ENCODE data around the gene KYAT1. TPM values are rescaled to one million over a fixed set of nuclear protein-coding genes. Genes with fewer than 3 reads are reported as not detected.
"Not testable (repeated sequence)": the region's sequence is repeated elsewhere in the genome, so short reads cannot be mapped to it uniquely, and the experiment has no call there.

KYAT1 gene
- total RNA-seq, 1 experiment from 2014 or later = 7.5 TPM

GRCh38 chr9:128892221-128892921 is 10.6 kb upstream of the KYAT1 start:
- DNase-seq (ENCODE audit: low read depth, low spot score) = peak; percentile 60
- in situ Hi-C loops (cut with HindIII; ENCODE audit: low pct_unique_long_range_greater_than_20kb, low sequenced_read_pairs) = no loop called here

DNA sequence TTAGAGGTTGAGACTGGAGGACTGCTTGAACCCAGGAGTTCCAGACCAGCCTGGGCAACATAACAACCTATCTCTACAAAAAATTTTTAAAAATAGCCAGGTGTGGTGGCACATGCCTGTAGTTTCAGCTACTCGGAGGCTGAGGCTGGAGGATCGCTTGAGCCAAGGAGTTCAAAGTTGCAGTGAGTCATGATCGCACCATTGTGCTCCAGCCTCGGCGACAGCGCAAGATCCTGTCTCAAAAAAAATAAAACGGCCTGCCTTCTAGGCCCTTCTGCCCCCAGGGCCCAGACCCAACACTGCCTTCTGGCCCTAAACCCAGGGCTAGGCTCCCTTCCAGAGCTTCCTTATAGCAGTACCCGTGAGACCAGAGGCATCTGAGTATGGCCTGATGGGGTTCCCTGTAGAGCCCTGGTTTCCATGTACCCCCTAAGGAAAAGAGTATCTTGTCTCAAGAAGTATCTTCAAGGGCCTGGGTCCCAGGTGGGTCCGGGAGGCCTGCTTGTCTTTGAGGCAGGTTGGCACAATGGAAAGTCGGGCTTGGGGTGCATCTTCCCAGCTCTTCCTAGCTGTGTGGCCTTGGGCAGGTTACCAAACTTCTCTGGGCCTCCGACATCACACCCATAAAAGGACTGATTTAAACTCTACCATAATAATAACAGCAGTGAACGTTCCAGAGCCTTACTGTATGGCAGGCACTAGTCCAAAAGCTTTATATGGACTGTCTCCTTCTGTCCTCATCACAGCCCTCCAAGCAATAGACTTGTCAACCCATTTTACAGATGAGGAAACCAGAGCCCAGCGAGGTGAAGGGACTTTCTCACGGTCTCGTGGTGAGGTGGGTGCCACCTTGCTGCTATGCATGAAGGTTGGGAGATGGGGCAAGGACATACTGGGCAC is 9.8 kb upstream of the KYAT1 start:
- in situ Hi-C loops (cut with HindIII; ENCODE audit: low pct_unique_long_range_greater_than_20kb, low sequenced_read_pairs) = no loop called here
- no peak for DNase-seq (ENCODE audit: low read depth, low spot score)

- in situ Hi-C loops (cut with HindIII; ENCODE audit: low pct_unique_long_range_greater_than_20kb, low sequenced_read_pairs) = no loop called here
- no peak for DNase-seq (ENCODE audit: low read depth, low spot score)
Observed at GRCh38 chr9:128887914-128888350, 6.2 kb upstream of the KYAT1 start.

DNA sequence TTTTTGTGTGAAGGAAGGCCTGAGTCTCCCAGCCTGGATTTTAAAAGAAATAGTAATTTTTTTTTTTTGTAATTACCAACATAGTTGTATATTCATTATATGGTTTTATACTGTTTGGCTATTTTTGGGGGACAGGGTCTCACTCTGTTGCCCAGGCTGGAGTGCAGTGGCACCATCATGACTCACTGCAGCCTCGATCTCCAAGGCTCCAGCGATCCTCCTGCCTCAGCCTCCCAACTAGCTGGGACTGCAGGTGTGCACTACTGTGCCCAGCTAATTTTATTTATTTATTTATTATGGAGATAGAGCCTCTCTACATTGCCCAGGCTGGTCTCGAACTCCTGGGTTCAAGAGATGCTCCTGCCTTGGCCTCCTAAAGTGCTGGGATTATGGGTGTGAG is 5.3 kb upstream of the KYAT1 start:
- in situ Hi-C loops (cut with HindIII; ENCODE audit: low pct_unique_long_range_greater_than_20kb, low sequenced_read_pairs) = no loop called here
- no peak for DNase-seq (ENCODE audit: low read depth, low spot score)

DNA sequence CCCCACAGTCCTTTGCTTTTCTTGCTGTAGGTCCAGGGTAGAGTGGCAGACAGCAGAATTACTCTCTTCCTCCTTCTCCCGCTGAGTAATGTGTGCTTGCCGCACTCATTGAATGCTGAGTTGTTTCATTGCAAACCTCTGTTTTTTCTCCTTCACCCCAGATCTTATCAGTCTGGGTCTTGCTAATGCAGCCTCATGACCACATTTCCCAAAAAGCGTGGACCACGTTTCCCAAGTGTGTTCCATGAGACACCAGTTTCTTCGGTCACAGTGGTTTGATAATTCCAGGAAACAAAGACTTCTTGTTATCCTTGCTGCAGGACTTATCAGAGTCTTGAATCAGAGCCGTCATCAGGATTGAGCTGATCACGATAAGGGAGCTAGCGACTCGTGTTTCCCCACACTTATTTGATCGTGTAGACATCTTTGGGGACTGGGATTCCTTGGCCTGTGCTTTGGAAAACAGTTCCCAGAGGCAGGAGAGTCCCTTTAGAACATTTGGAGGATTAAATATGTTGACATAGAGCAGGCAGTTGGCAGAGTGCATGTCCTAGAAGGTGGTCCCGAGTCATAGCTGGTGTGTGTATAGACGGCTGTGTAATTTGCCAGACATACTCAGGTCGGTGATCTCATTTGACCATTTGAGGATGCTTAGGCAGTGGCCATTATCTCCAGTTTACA is 4.6 kb upstream of the KYAT1 start:
- in situ Hi-C loops (cut with HindIII; ENCODE audit: low pct_unique_long_range_greater_than_20kb, low sequenced_read_pairs) = no loop called here
- DNase-seq (ENCODE audit: low read depth, low spot score) = peak; percentile 85

- no peak for DNase-seq (ENCODE audit: low read depth, low spot score)
- in situ Hi-C loops (cut with HindIII; ENCODE audit: low pct_unique_long_range_greater_than_20kb, low sequenced_read_pairs) = no loop called here
Observed at GRCh38 chr9:128885798-128886197, 4.0 kb upstream of the KYAT1 start.

- in situ Hi-C loops (cut with HindIII; ENCODE audit: low pct_unique_long_range_greater_than_20kb, low sequenced_read_pairs) = no loop called here
Observed at GRCh38 chr9:128885376-128885775, 3.6 kb upstream of the KYAT1 start.

DNA sequence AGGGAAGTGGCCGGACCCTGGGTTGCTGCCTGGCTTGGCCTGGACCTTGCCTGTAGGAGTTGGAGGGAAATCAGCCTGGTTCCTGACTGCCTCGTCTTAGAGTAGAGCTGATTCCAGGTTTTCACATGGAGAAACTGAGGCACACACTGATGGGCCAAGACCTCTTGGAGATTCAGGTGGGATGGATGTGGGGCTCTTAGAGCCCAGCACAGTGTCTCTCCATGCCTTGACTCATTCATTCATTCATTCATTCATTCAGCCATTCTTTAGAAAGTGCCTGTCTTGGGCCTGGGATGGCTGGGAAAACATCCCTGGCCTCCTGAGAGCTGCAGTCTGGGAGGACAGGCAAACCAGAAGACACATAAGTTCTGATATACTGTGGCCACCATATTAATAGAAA is 2.4 kb upstream of the KYAT1 start:
- in situ Hi-C loops (cut with HindIII; ENCODE audit: low pct_unique_long_range_greater_than_20kb, low sequenced_read_pairs) = no loop called here

More at GRCh38 chr9:128885376-128885775, 3.6 kb upstream of the KYAT1 start:
- DNase-seq (ENCODE audit: low read depth, low spot score) = no peak

GRCh38 chr9:128882677-128883603 is 1.2 kb upstream of the KYAT1 start:
- DNase-seq (ENCODE audit: low read depth, low spot score) = peak; percentile 5
- in situ Hi-C loops (cut with HindIII; ENCODE audit: low pct_unique_long_range_greater_than_20kb, low sequenced_read_pairs) = no loop called here

More for the DNA sequence above, 2.4 kb upstream of the KYAT1 start:
- no peak for DNase-seq (ENCODE audit: low read depth, low spot score)

- no peak for DNase-seq (ENCODE audit: low read depth, low spot score)
- in situ Hi-C loops (cut with HindIII; ENCODE audit: low pct_unique_long_range_greater_than_20kb, low sequenced_read_pairs) = no loop called here
Observed at GRCh38 chr9:128877852-128878251, 3.9 kb downstream of the KYAT1 start.

- DNase-seq (ENCODE audit: low read depth, low spot score); in situ Hi-C loops (cut with HindIII; ENCODE audit: low pct_unique_long_range_greater_than_20kb, low sequenced_read_pairs): not testable (repeated sequence)
Observed at GRCh38 chr9:128870941-128871265, 10.8 kb downstream of the KYAT1 start.

DNA sequence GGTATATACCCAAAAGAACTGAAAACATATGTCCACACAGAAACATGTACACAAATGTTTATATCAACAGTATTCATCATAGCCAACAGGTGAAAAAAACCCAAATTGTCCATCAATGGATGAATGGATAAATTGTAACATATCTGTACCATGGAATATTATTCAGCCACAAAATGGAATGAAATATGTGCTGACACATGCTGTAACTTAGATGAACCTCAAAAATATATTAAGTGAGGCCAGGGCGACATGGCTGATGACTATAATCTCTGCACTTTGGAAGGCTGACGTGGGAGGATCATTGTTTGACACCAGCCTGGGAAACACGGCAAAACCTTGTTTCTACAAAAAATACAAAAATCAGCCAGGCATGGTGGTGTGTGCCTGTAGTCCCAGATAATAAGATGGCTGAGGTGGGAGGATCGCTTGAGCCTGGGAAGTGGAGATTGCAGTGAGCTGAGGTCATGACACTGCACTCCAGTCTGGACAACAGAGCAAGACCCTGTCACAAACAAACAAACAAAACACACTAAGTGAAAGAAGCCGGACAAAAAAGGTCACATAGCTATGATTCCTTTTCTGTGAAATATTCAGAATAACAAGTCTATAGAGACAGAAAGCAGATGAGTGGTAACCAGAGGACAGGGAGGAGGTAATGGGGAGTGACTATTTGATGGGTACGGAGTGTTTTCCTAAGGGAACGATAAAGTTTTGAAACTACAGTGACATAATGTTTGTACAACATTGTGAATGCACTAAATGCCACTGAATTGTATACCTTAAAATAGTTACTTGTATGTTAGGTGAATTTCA is 11.4 kb downstream of the KYAT1 start:
- in situ Hi-C loops (cut with HindIII; ENCODE audit: low pct_unique_long_range_greater_than_20kb, low sequenced_read_pairs) = no loop called here
- DNase-seq (ENCODE audit: low read depth, low spot score) = no peak

DNA sequence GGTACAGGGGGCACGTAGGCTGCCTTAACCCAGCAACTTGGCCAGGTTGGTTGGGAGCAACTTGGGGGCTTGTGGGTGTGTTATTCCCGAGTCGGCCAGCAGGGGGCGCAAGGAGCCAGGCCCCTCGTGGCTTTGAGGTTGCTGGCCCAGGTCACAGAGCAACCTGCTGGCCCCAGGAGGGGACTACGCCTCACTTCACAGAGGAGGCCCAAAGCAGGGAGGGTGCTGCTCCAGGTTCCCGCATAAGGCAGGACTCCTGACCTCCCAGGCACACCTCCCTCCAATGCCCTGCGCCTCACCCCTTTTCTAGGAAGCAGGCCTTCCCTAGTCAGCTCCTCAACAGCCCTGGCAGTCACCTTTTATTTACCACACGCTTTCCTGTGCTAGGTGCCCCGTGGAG is 18.1 kb downstream of the KYAT1 start:
- in situ Hi-C loops (cut with HindIII; ENCODE audit: low pct_unique_long_range_greater_than_20kb, low sequenced_read_pairs) = no loop called here
- peak; percentile 69 for DNase-seq (ENCODE audit: low read depth, low spot score)

GRCh38 chr9:128862401-128862851 is 19.3 kb downstream of the KYAT1 start:
- in situ Hi-C loops (cut with HindIII; ENCODE audit: low pct_unique_long_range_greater_than_20kb, low sequenced_read_pairs) = no loop called here
- no peak for DNase-seq (ENCODE audit: low read depth, low spot score)

DNA sequence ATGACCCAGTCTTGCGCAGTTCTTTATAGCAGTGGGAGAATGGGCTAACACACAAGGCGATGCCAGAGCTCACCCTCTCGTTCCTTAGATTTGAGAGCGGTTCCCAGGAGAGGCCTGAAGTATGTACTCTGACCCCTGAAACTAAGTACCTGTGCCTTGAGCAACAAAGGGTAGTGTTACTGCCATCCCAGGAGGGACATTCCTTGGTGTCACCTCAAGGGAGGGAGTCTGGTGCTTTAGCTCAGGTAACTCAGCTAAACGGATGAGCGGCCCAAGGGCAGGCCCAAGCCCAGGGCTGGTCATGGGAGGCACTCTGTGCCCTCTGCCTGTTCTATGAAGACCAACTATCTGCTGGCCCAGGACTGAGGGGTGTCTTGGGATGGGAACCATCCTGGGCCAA is 20.2 kb downstream of the KYAT1 start:
- no peak for DNase-seq (ENCODE audit: low read depth, low spot score)
- in situ Hi-C loops (cut with HindIII; ENCODE audit: low pct_unique_long_range_greater_than_20kb, low sequenced_read_pairs) = no loop called here

- in situ Hi-C loops (cut with HindIII; ENCODE audit: low pct_unique_long_range_greater_than_20kb, low sequenced_read_pairs) = no loop called here
- no peak for DNase-seq (ENCODE audit: low read depth, low spot score)
Observed at GRCh38 chr9:128860937-128861336, 20.8 kb downstream of the KYAT1 start.

DNA sequence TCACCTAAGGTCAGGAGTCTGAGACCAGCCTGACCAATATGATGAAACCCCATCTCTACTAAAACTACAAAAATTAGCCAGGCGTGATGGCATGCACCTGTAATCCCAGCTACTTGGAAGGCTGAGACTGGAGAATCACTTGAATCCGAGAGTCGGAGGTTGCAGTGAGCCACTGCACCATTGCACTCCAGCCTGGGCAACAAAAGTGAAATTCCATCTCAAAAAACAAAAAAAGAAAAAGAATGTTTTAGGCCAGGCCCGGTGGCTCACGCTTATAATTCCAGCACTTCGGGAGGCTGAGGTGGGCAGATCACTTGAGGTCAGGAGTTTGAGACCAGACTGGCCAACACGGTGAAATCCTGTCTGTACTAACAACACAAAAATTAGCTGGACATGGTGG is 23.3 kb downstream of the KYAT1 start:
- DNase-seq (ENCODE audit: low read depth, low spot score); in situ Hi-C loops (cut with HindIII; ENCODE audit: low pct_unique_long_range_greater_than_20kb, low sequenced_read_pairs): not testable (repeated sequence)
